GM13976 (cell line): ENCODE data around the gene PLCB1.

Experiments
- DNase-seq: peaks from one replicate; pipeline ENCODE4 v3.0.0; 2012; ENCODE audit warnings: low spot score
- CTCF ChIP-seq: IDR thresholded peaks from 2 replicates; pipeline ENCODE4 v1.5.1; 2012; ENCODE audit warnings: borderline replicate concordance, mild to moderate bottlenecking; ENCODE audit not compliant: insufficient read depth; ENCODE audit errors: extremely low read depth, missing control alignments, control extremely low read depth
- in situ Hi-C: fragments of 300-500 bp; cut with MboI; formaldehyde crosslinking; loops from one replicate; pipeline ENCODE4 v1.12.0; 2022; ENCODE audit warnings: low sequenced_read_pairs, mixed read lengths, inconsistent platforms; ENCODE audit not compliant: unreplicated experiment

PLCB1 gene

GRCh38 chr20:8903655-8904605, 771.9 kb downstream of the PLCB1 start:
- TF ChIP-seq CTCF, result no peak
- in situ Hi-C loops, result no loop called here
- no peak for DNase-seq

- no peak for DNase-seq
- in situ Hi-C loops, result no loop called here
- no peak for TF ChIP-seq CTCF
These were observed 777.5 kb downstream of the PLCB1 start for GRCh38 chr20:8909596-8909995.

GRCh38 chr20:8912096-8912495, 780.0 kb downstream of the PLCB1 start:
- no peak for TF ChIP-seq CTCF
- in situ Hi-C loops, result no loop called here
- no peak for DNase-seq

- no peak for TF ChIP-seq CTCF
- in situ Hi-C loops, result no loop called here
- no peak for DNase-seq
These were observed 780.7 kb downstream of the PLCB1 start for GRCh38 chr20:8912731-8913130.

- in situ Hi-C loops, result no loop called here
- TF ChIP-seq CTCF, result no peak
- DNase-seq, result no peak
These were observed 781.4 kb downstream of the PLCB1 start for GRCh38 chr20:8913456-8913855.

GRCh38 chr20:8914421-8914820, 782.4 kb downstream of the PLCB1 start:
- TF ChIP-seq CTCF, result no peak
- in situ Hi-C loops, result no loop called here
- DNase-seq, result no peak

GRCh38 chr20:8917084-8917483, 785.0 kb downstream of the PLCB1 start:
- no peak for DNase-seq
- TF ChIP-seq CTCF, result no peak
- in situ Hi-C loops, result no loop called here
